GM18870 (cell line): ENCODE results near the gene PDE8A.

ENCODE experiments used
- ATAC-seq: cut with Tn5 transposase; IDR thresholded peaks from one replicate; pipeline ENCODE4 v1.9.1; 2021; ENCODE audit warnings: moderate library complexity; ENCODE audit not compliant: unreplicated experiment

The PDE8A gene

GRCh38 chr15:85071061-85071460, 89.4 kb downstream of the PDE8A start:
- no peak for ATAC-seq

- ATAC-seq: no peak
Observed at GRCh38 chr15:85071504-85071903, 89.8 kb downstream of the PDE8A start.

DNA sequence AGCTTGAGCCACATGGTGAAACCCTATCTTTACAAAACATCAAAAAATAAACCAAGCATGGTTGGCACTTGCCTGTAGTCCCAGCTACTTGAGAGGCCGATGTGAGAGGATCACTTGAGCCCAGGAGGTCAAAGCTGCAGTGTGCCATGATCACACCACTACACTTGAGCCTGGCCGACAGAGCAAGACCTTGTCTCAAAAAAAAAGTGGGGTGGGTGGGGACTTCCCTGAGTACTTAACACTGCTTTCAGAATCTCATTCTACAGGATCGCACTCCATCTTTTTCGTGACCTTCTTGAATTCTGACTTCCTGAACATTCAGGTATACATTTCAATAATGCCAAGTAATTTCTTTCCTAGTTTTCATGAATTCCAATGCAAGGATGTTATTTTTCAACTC, 91.3 kb downstream of the PDE8A start:
- ATAC-seq: no peak

DNA sequence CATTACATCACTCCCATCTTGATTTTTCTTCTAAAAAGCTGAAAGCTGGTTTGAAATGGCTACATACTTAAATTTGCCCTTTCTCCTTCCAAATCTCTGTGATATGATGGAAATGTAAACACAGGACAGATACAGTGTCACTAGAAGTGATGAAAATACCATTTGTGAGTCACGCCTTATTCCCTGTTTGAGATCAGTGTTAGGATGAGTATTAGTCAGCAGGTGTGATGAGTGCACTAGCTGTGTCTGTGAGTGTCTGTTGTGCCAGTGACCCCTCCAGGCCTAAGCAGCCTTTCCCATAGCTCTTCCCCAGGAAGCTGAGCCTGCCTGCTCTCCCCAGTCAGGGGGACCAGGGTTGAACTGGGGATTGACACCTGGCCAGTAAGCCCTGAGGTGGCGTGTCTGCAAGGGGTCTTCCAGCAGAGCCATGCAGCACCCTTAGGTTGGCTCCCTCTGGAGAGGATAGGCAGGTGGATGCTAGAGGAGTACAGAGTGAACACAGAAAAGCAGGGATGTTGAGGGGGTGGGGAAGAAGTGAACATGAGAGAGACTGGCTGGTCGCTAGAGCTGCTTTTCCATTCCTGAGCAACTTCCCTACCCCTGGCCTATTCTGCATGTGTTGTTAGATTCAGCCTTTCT, 92.0 kb downstream of the PDE8A start:
- ATAC-seq: peak; percentile 90

DNA sequence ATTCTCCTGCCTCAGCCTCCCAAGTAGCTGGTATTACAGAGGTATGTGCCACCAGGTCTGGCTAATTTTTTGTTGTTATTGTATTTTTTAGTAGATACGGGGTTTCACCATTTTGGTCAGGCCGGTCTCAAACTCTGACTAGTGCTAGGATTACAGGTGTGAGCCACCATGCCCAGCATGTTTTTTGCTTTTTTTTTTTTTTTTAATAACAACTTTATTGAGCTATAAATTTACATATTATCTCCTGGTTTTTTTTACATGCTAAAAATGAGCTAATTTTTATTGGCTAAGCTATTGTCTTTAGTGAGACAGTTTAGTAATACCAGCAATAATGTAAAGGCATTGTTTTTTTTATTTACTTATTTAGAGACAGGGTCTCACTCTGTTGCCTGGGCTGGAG, 105.2 kb downstream of the PDE8A start:
- no peak for ATAC-seq

DNA sequence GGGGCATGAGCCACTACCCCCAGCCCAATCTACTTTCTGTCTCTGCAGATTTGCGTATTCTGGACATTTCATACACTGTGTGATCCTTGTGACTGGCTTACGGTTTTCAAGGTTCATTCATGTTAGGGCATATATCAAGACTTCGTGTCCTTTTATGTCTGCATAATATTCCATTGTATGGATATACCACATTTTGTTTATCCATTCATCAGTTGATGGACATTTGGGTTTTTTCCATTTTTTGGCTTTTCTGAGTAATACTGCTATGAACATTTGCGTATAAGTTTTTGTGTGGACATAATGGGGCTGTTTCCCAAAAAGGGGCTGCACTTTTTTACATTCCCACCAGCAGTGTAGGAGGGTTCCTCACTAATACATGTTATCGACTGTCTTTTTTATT, 106.6 kb downstream of the PDE8A start:
- ATAC-seq: no peak

GRCh38 chr15:85089929-85090597, 108.4 kb downstream of the PDE8A start:
- ATAC-seq: no peak

DNA sequence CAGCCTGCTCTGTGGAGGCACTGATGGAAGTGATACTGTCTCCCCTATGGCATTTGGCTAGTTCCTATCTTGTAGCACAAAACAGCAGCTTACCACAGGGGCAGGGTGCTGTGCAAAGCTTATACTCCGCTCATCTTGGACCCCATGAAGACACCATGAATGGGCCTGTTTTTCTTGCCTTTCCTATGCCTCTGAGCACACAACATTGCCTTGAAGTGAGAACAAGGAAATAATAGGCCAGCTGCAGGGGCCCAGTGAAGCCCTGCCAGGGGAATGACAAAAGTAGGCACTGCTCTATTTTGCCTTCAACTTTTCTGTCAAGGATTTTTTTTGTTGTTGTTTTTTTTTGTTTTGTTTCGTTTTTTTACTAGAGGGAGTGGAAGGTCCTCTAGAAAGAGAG, 110.3 kb downstream of the PDE8A start:
- ATAC-seq: no peak

DNA sequence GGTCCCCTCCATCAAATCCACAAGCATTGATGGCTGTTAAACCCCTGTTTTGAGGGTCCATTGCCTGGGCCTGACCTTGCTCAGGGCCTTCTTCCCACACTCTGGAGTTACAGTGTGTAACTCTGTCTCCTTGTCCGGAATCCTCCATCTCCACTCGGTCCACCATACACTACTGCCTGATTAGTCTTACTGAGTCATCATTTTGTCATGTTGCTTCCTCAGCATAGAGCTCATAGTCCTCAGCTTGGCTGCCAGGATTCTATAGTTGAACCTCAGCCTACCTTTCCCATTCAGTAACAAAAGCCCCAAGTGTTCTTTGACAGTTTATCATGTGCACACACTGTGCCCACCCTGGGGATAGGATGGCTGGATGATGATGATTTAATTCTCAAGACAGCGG, 113.0 kb downstream of the PDE8A start:
- ATAC-seq: no peak

DNA sequence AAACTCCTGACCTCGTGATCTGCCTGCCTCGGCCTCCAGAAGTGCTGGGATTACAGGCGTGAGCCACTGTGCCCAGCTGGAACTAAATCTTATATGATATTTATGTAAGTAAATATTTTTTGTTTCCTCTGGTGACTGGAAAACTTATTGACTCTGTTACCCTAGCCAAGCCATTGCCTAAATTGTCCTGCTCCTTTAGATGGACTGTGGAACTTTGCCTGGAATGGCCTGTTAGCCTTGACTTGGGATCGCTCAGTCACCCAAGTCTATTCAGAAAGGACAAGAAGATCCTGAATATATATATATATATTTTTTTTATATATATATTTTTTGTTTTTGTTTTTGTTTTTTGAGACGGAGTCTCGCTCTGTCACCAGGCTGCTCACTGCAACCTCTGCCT, 113.9 kb downstream of the PDE8A start:
- no peak for ATAC-seq

DNA sequence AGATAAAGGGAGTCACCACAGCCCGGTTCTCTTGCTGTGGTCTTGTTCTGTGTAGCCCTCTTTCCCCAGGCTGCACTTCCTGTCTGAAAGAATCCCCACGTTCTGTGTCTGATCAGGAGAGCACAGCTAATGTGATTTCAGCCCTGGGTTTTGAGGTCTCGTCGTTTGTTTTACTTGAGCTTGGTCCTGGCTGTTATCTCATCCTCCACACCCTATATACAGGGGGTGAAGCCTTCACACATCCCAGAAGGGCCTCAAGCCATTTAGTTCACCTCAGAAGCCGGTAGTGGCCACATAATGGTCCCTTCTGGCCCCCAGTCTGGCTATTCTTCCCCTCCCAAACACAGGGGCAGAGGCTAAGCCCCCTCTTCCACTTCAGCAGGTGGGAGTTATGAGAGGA, 115.6 kb downstream of the PDE8A start:
- no peak for ATAC-seq

DNA sequence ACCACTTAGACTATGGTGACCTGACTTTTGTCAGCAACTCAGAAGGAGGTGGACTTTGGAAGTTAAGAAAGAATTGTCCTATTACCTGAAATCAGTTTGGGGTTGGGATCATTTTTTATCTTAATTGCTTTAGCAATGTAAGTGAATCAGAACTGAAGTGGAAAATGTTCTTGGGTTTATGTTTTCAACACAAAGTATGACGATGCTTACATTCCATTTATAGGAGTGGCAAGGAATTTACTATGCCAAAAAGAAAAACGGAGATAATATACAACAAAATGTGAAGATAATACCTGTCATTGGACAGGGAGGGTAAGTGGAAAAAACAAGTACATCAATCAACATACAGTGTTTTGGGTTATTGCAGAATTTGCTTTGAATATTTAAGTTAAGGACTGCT, 116.1 kb downstream of the PDE8A start:
- ATAC-seq: no peak

- ATAC-seq: no peak
Observed at GRCh38 chr15:85099195-85099803, 117.6 kb downstream of the PDE8A start.

- no peak for ATAC-seq
Observed at GRCh38 chr15:85100186-85100937, 118.7 kb downstream of the PDE8A start.

DNA sequence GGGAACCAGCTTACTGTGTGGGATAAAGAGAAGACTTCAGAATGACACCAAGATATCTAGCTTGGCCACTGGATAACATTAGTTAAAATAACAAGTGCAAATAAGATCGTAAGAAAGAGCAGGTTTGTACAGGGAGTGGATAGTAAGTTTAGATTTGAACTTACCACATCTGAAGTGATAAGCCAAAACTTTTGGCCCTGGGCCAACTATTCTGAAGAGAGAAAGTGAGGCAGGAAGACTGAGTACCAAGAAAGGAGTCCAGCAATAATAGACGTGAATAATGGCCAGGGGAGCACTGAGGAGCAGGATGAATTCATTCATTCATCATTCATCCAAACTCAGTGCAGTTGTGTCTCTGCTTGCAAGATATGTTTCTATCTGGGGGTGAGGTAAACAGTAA, 122.9 kb downstream of the PDE8A start:
- ATAC-seq: no peak

DNA sequence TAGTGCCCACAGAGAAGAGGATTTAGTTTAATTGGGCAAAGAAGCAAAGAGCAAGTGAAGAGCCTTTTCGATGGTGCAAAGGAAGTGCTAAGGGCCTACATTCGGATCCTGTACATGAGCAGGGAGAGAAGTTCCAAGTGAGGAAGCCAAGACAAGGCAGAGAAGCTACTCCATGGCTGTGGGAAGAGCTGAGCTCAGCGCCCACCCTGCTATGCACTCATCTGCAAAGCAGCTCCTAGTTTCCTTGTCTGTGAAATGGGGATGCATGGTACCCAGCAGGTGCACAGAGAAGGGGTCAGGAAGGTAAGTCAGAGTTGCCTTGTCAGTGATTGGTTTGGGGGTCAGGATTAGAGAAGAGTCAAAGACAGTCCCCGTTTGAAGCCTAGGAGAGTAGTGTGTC, 126.5 kb downstream of the PDE8A start:
- no peak for ATAC-seq

GRCh38 chr15:85109333-85109732, 127.7 kb downstream of the PDE8A start:
- ATAC-seq: no peak

DNA sequence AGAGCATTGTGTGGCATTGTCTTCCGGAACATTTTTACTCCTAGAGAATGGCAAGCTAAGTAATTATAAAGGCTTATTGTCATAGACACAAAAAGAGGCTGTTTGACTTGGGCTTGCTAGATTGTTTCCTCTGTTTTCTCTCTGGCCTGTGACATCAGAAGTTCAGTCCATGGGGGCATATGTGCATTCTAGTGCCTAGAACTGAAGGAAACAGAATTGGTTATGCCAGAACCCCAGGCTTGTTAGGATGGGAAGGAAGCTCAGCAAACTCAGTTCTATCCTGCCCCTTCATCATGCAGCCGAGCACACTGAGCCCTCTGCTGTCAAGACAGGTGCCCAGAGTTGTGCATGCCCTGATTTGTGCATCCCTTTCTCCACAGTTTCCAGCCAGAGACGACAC, 131.3 kb downstream of the PDE8A start:
- no peak for ATAC-seq

GRCh38 chr15:85114886-85115285, 133.2 kb downstream of the PDE8A start:
- ATAC-seq: no peak

DNA sequence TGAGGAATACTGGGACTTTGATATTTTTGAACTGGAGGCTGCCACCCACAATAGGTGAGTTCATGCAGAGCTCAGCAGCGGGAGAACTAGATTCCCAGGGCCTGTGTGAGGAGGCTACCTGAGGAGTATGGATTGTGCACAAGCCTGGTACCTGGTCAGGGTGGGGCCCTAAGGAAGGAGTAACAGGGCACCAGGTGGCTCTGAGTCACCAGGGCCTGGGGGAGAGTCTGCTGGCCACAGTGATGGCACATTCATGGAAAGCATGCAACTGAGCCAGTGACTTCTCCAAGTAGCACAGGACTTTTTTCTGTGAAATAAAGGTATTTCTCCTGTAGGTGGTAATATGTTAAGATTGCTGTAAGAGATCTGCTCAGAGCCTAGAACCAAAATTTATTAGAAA, 134.4 kb downstream of the PDE8A start:
- ATAC-seq: no peak

DNA sequence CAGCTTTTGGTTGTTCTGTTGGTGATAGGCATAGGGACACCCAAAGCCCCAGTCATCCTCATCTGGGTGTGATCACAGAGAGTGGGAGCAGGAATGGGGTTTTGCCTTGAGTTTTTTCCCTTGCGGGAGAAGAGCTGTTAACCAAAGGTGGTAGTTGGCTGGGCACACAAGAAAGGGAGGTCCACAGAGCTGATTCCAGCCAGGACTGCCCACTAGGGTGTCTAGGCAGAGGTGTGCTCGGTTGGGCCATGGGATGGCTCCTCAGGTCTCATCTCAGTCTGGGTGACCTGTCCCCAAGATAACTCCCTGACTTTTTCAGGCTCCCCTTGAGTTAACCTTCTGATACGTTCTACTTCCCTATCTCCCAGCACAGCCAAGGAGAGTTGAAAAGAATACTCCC, 134.8 kb downstream of the PDE8A start:
- no peak for ATAC-seq
